Esophagus muscularis mucosa (tissue), 3 donors: Measurements from ENCODE around the gene SLC9A4.

Experiments
- POLR2A ChIP-seq: fragments of 450-650 bp; IDR thresholded peaks from one replicate; pipeline ENCODE4 v1.6.1; 2017; ENCODE audit warnings: antibody characterized with exemption, moderate library complexity, mild to moderate bottlenecking, low read depth
- TF ChIP-seq, protein P1 (sequence below), 3 experiments: fragments of 200-600 bp in 2 of 3; fragments of 450-650 bp in 1 of 3; sonication (generic) in 2 of 3; IDR thresholded peaks; one replicate each; pipeline ENCODE4 v1.5.1; 2017 to 2019; ENCODE audit warnings: antibody characterized with exemption in 3 of 3, mild to moderate bottlenecking in 2 of 3, moderate library complexity in 1 of 3

DNA sequence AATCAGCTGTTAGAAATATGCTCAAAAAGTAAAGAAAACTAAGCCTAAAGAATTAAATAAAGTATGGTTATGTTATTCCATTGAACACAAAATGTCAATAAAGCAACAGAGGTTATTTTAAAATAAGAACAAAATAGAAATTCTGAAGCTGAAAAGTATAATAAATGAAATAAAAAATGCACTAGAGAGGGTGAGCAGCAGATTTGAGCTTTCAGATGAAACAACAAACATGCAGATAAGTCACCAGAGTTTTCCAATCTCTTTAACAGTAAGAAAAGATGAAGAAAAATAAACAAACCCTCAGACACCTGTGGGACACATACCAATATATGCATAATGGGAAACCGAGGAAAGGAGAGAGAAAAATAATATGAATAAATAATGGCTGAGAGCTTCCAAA, 76.0 kb downstream of the SLC9A4 start:
- TF ChIP-seq, protein P1, sequence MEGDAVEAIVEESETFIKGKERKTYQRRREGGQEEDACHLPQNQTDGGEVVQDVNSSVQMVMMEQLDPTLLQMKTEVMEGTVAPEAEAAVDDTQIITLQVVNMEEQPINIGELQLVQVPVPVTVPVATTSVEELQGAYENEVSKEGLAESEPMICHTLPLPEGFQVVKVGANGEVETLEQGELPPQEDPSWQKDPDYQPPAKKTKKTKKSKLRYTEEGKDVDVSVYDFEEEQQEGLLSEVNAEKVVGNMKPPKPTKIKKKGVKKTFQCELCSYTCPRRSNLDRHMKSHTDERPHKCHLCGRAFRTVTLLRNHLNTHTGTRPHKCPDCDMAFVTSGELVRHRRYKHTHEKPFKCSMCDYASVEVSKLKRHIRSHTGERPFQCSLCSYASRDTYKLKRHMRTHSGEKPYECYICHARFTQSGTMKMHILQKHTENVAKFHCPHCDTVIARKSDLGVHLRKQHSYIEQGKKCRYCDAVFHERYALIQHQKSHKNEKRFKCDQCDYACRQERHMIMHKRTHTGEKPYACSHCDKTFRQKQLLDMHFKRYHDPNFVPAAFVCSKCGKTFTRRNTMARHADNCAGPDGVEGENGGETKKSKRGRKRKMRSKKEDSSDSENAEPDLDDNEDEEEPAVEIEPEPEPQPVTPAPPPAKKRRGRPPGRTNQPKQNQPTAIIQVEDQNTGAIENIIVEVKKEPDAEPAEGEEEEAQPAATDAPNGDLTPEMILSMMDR (IDR thresholded peaks at IDR 0.05) = no peak
- no peak for TF ChIP-seq POLR2A
